ENCODE measurements around the gene MACF1.

MACF1 gene

GRCh38 chr1:39214021-39214713, 9.7 kb downstream of the MACF1 start:
- DNase-seq, result no peak

DNA sequence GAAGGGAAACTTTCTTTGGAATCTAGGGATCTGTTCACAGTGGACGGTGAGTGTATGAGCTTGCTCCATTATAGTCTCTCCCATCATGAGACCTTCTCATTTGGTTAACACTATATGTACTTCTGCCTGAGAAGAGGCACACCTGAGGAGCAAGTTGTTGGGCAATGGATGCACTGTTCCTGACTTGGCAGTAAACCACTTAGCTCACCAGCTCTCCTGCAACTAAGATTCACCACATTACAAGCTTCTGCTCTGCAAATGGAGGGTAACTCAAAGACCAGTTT, 10.2 kb downstream of the MACF1 start:
- DNase-seq, result no peak

DNA sequence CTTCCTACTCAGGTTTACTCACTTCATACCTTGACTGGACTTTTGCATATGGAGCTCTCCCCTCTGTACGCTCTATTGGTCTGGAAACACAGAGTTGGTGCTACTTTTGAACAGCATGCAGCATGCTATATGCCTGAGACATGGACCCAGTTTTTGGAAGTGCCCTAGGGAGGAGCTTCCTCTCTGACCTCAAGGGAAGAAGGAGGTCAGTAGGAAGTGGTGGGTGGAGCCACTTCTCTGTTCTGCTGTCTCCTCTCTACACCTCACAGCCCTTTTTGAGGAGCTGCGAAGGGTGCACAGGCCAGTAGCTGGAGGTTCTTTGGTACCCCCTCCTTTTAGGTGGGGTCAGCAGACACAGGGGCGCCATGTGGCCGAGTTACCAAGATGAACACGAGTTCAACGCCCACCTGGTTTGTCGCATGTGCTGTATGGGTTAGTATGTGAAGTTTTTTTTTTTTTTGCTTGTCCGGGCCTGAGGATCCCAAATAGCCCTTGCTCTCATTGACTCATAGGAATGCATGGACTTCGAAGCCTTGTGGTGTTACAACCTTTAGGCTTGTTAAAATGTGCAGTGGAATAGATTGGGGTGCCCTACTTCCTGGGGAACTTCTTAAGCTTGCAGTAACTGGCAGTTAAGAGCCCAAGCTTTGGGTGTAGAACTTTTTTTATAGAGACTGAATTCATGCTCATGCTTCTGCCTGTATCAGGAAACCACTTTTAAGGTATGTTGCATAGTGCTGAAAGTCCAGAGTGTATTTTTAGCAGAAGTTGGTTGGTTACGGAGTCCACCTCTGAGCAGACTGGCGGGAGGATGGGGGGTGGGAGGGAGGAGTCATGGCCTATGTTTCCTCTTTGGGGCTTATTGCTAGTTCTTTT, 10.7 kb downstream of the MACF1 start:
- DNase-seq, result no peak

DNA sequence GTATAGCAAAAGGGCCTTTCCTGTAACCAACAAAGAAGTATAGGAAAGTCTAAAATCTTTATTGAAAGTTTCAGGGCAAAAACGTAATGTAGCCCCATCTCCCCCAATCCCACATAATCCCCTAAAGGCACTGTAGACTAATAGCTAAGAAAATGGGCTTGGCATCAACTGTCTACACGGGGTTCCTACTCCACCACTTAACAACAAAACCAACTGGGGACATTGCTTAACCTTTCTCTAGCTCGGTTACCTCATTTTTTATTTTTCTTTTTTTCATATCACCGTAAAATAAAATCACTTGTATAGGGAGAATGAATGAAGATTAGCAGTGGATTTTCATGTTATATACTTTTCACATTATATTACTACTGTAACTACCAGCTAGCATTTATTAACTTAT, 12.3 kb downstream of the MACF1 start:
- DNase-seq, result no peak

DNA sequence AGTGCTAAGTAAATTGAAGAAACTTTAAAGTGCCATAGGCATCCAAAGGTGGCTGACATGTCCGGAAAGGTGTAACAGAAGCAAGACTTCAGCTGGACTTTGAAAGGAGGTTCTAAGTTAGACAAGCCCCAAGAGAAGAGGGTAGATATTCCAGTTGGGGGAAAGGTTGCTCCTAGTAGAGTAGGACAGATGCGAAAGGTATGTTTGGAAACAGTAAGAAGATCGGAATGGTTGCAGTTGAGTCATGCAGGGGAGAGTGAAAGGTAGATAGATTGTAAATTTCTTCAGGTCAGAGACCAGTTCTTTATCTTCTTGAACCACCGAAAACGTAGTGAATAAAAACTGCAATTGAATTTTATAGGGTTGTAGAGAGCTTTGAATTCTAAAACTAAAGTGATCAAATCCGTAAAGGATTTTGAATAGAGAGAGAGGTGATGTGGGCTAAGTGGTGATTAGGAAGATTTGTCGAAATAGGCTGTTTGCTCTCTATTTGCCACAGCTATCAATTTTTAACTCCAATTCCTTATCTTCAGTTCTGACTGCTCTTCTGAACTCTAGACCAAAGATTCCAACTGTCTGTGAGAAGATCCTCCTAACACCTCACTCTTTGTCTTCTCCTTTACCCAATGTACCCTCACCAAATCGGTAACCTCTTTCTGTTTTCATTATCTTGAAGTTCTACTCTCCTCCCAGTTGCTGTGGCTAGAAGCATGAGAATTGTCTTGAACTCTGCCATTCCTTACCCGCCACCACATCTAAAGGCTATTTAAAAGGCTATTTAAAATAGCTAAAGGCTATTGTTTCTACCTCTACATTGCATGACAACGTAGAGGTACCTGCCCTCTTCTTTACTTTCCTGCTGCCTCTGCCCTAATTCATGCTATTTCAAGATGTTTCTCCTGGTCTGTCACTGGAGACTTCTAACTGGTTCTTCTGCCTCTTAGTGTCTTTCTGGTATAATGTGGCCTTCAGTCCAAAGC, 16.7 kb downstream of the MACF1 start:
- no peak for DNase-seq

DNA sequence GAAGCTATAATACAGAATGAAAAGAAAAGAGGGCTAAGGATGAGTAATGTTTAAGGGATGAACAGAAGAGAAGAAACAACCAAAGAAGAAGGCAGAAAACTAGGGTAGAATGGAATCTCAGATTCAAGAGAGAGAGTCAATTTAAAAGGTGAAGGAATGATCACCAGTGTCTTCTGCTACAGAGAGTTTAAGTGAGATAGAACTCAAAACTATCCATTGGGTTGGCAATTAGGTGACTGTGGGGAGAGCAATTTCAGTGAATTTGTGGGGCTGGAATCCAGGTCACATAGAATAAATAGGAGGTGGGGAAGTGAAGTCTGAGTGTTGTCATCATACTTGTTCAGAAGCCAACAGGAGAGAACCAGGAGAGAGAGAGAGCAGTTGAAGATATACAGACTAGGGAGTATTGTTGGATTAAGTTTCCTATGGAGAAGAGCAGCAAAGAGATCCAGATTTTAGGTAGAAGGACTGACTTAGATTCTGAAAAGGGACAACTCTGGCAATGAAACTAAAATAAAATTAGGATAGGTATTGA, 19.9 kb downstream of the MACF1 start:
- no peak for DNase-seq

DNA sequence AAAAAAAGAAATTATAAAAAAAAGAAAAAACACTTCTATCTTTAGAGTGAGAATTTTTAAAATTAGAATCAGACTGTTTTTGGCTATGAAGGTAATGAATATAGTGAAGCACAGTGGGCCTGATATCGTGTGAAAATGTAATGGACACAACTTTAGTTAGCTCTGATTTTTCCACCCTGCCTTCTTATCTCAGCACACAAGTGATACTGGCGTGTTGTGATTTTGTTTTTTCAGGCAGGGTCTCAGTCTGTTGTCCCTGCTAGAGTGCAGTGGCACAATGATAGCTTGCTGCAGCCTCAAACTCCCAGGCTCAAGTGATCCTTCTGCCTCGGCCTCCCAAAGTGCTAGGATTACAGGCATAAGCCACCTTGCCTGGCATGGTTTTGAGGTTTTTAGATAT, 22.3 kb downstream of the MACF1 start:
- no peak for DNase-seq

DNA sequence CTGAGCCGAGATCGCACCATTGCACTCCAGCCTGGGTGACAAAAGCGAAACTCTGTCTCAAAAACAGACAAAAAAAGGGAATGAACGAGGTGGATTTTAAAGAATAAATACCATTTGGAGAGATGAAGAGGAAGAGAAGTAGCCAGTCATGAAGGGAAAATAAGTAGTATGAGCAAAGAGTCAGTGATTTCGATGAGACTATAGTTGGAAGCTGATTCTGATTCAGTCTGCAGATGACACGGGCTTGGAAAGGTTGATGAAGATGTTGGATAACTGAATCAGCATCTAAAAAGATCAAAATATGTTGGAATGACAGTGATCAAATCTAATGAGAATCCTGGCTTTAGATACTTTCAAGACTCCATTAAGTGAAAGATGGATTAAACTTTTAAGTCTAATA, 23.8 kb downstream of the MACF1 start:
- DNase-seq, result no peak

GRCh38 chr1:39229504-39229903, 25.0 kb downstream of the MACF1 start:
- DNase-seq, result no peak

DNA sequence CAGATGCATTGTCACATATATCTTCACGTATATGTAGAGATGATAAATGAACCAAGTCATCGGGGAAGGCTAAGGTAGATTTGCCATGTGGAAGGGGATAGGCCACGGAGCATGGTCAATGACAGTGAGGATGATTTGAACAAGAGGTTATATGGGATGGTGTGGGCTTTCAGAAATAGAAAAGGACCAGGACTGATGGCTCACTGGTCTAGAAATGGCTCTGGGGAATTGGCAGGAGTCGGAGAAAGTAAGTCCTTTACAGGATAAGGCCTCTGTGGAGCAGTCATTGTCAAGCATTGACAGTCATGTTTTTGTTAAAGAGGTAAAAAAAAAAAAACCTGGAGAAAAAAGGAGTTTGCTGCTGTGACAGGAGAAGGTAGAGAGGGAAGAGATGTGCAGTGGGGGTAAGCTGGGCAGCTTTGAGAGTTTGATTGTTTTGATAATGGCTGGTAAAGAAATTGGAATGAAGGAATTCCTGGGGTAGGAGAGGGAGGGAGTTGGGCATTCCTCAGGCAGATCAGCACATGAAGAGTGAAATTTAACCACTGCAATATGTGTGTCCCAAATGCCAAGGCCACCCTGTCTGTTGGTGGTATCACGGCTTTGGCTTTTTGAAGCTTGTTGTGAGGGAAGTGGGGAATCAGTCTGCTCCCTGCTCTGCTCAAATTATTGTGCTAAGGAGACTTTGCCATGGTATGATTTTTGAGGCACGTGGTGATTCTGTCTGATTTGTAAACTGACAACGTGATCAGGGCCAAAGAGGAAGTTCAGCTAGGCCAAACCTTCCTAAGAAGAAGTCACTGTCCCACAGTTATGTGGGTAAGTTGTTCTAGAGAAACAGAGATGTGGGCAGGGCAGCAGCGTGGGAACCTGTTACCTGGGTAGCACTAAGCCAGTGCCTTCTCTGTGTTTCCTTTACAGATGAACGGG, 26.0 kb downstream of the MACF1 start:
- DNase-seq, result no peak

GRCh38 chr1:39236971-39237370, 32.5 kb downstream of the MACF1 start:
- no peak for DNase-seq

- peak; percentile 40 for DNase-seq
Observed at GRCh38 chr1:39238476-39238875, 34.0 kb downstream of the MACF1 start.

- DNase-seq, result no peak
Observed at GRCh38 chr1:39239968-39240367, 35.5 kb downstream of the MACF1 start.

GRCh38 chr1:39243302-39243701, 38.8 kb downstream of the MACF1 start:
- DNase-seq, result no peak

GRCh38 chr1:39250460-39251240, 46.2 kb downstream of the MACF1 start:
- DNase-seq, result no peak

DNA sequence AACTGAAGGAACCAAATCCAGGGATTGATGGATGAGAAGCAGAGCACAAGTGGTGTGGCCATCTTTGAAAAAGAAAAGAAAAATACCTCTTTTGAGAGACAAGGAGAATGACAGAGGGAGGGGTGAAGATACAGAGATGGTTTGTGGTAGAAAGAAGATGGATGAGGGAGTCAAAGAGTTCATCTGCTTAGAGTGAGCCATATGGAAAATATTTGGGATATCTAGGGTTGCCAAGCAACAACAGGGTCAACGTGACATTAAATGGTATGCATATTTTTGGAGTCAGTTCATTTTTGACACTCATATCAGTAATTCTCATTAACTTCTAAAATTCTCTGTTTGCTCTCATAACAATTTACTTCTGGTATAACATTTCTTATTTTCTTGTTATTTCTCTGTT, 50.7 kb downstream of the MACF1 start:
- no peak for DNase-seq

DNA sequence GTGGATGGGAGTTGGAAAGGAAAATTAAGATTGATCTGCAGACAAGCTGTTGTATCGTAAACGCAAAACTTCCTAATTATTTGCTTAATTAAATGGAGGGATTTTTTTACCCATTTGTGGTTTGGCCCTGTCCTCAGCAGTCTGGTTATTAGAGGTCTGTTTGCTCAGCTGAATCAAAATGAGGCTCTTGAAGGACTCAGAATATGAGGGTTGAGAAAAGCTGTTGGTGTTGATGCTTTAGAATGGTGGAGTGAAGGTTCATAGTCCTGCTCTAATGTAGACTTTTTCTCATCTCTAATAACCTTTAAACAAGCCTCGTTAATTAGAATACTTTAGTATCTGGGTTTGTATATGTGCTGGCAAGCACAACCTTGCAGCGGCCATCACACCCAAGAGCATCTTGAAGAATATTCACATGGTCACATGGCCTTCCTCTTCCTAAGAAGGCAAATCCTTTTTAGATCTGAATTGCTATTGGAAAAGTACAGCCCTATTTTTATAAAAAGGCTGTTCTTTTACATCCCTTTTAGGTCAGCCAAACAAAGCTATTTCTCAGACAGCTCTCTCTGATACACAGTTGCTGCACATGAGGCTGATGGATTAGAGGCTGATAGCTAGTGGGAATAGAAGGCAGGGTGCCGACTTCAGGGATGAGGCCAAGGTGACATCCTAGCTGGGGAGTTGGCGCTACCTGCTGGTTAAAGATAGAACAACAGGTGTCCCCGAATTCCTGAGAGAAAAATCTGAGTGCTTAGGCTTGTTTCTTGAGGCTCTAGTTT, 53.8 kb downstream of the MACF1 start:
- DNase-seq, result peak; percentile 89

DNA sequence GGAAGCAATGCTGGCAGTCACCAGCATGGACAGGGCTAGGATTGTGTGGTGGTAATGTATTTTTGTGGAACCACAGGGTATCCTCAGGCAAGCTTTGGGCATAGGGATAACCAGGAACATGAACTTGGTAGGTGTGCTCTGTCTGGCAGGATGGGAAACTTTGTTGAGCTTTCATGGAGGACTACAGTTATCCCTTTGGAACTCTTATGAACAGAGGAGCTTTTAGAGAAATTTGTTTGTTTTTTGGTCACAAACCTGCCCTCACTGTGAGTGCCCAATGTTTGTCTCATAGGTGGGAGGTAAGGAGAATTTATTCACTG, 54.4 kb downstream of the MACF1 start:
- DNase-seq, result no peak

DNA sequence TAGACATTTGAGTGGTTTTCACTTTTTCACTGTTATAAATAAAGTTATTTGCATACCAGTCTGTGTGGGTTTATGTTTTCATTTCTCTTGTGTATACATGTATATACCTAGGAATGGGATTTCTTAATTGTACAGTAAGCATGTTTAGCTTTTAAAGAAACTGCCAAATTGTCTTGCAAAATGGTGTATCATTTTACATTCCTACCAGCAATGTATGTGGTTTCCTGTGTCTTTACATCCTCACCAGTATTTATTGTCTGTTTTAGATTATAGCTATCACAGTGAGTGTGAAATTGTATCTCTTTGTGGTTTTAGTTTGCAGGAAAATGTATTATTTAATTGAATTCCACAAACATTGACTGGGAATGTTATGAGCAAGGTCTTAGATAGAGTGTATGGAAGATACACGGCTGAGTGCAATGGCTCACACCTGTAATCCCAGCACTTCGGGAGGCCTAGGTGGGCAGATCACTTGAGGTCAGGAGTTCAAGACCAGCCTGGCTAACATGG, 57.3 kb downstream of the MACF1 start:
- DNase-seq, result no peak

DNA sequence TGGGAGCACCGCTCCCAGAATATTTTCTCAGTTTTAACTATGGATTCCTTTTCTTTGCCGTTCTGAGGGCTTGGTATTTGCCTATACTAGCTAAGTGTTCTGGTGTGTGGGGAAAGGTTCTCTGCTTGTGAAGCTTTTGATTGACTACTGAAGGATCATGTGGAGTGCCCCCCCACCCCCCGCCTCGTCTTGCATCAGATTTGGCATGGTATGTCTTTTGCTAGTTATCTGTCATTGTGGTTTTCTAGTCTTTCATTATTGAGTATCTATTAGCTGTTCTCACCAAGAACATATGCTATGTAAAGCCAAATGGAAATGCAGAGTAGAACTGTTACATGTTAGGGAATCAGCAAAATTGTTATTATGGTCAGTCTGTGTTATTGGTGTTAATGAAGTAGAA, 58.3 kb downstream of the MACF1 start:
- DNase-seq, result no peak

Measured in NCI-H82 (cell line).